GM10248 (cell line): ENCODE data around the gene STK38.
"Not testable (repeated sequence)": the region's sequence is repeated elsewhere in the genome, so short reads cannot be mapped to it uniquely, and the experiment has no call there.

ENCODE experiments used
- CTCF ChIA-PET: fragments of 300-600 bp; sonication (Branson Sonifier 250); formaldehyde crosslinking; extraction: SDS; loops from one replicate; lab custom pipeline; 2021; ENCODE audit warnings: antibody characterized with exemption; lab: Yijun Ruan, JAX
- POLR2A ChIA-PET: fragments of 350-650 bp; sonication (Branson Sonifier 250); formaldehyde crosslinking; extraction: SDS; loops from one replicate; lab custom pipeline; 2020; ENCODE audit warnings: antibody characterized with exemption; lab: Yijun Ruan, JAX
- DNase-seq: peaks from one replicate; pipeline ENCODE4 v3.0.0; 2012; ENCODE audit errors: extremely low spot score
- TF ChIP-seq, protein P1 (sequence below): IDR thresholded peaks from 2 replicates; pipeline ENCODE4 v1.5.1; 2012; ENCODE audit warnings: mild to moderate bottlenecking, low read depth; ENCODE audit errors: extremely low read depth, missing control alignments, control extremely low read depth

Gene STK38

DNA sequence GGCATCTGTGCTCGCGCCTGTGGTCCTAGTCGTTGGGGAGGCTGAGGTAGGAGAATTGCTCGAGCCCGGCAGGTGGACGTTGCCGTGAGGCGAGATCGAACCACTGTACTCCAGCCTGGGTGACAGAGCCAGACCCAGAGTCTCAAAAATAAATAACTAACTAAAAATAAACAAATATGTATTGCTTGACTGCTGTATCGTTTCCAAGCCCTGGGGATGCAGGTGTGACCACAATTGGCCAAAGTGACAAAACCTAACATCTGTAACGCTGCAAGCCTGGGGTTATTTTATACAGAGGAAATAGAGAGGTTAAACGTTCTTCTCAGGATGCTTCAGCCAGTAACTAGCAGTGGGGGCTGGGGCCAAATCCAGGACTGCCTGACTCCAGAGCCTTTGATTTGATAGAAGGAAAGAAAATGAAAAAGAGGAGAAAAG, 45.0 kb upstream of the STK38 start:
- CTCF ChIA-PET, result interaction anchor here (1.3 to 1.8 kb wide), 2 partner anchors 13 to 27 kb away, joined by 3 to 5 read pairs; no protein-coding TSS in a partner anchor
- peak; percentile 65 for DNase-seq
- POLR2A ChIA-PET, result no interaction called here
- TF ChIP-seq, protein P1, sequence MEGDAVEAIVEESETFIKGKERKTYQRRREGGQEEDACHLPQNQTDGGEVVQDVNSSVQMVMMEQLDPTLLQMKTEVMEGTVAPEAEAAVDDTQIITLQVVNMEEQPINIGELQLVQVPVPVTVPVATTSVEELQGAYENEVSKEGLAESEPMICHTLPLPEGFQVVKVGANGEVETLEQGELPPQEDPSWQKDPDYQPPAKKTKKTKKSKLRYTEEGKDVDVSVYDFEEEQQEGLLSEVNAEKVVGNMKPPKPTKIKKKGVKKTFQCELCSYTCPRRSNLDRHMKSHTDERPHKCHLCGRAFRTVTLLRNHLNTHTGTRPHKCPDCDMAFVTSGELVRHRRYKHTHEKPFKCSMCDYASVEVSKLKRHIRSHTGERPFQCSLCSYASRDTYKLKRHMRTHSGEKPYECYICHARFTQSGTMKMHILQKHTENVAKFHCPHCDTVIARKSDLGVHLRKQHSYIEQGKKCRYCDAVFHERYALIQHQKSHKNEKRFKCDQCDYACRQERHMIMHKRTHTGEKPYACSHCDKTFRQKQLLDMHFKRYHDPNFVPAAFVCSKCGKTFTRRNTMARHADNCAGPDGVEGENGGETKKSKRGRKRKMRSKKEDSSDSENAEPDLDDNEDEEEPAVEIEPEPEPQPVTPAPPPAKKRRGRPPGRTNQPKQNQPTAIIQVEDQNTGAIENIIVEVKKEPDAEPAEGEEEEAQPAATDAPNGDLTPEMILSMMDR, result no peak

DNA sequence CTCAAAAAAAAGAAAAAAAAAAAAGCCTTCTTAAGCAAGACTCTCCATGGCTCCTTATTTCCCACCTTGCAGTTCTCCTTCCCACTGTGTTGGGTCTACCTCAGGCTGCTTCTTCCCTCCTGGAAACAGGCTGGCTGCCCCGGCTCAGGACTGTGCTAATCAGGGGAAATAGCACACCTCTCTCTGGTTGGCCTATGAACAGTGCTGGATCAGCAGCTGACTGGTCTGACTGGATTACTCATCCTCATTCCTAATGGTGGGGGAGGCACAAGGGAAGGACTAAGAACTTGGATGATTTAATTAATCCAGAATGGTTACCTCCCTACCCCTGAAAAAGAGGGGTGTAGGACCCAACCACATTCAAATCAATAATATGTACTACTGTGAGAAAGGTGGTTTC, 43.0 kb upstream of the STK38 start:
- TF ChIP-seq, protein P1, result no peak
- ChIA-PET POLR2A (interaction anchor here (0.7 kb wide), 1 partner anchor 162 kb away, joined by 3 read pairs; no protein-coding TSS in a partner anchor), CTCF (no interaction called here)
- no peak for DNase-seq

DNA sequence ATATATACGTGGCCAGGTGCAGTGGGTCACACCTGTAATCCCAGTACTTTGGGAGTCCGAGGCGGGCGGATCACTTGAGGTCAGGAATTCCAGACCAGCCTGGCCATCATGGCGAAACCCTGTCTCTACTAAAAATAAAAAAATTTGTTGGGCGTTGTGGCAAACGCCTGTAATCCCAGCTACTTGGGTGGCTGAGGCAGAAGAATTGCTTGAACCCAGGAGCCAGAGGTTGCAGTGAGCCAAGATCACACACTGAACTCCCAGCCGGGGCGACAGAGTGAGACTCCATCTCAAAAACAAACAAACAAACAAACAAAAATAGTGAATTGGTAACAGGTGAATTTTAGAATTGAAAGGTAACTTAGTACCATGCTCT, 41.7 kb upstream of the STK38 start:
- POLR2A ChIA-PET, DNase-seq, CTCF ChIA-PET: not testable (repeated sequence)

DNA sequence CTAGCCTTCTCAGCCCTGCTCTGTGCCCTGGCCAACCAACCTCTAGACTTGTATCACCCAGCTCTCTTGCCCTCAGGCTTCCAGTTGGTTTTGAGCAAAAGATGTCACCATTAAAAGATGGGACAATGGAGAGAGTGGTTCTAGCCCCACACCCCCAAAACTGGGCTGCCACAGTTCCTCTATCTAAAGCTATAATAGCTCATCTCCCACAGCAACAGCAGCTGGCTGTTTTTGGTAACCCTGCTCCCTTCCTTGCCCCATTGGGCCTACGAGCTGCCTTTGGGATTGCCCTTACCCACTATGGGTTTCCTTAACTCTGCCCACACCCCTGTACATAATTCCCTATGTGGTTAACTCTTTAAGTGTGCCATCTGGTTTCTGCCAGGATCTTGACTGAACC, 39.3 kb upstream of the STK38 start:
- DNase-seq, result no peak
- TF ChIP-seq, protein P1, result no peak
- POLR2A ChIA-PET, result no interaction called here
- CTCF ChIA-PET, result no interaction called here

DNA sequence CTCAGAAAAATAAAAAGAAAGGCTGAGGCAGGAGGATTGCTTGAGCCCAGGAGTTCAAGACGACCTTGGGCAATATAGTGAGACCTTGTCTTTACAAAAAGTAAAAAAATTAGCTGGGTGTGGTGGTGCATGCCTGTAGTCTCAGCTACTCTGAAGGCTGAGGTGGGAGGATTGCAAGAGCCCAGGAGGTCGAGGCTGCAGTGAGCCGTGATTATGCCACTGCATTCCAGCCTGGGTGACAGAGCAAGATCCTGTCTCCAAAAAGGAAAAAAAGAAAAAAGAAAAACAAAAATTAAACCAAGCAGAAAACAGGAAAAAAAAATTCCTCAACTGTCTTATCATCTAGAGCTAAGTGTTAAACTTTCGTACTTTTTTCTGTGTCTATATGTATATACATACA, 34.4 kb upstream of the STK38 start:
- TF ChIP-seq, protein P1, result no peak
- DNase-seq, result no peak
- POLR2A ChIA-PET, result interaction anchor here (0.8 kb wide), 1 partner anchor 28 kb away, joined by 4 read pairs; no protein-coding TSS in a partner anchor
- CTCF ChIA-PET, result interaction anchor here (0.9 to 1.5 kb wide), 3 partner anchors 38 to 158 kb away, joined by 3 to 4 read pairs (median 3); no protein-coding TSS in a partner anchor

DNA sequence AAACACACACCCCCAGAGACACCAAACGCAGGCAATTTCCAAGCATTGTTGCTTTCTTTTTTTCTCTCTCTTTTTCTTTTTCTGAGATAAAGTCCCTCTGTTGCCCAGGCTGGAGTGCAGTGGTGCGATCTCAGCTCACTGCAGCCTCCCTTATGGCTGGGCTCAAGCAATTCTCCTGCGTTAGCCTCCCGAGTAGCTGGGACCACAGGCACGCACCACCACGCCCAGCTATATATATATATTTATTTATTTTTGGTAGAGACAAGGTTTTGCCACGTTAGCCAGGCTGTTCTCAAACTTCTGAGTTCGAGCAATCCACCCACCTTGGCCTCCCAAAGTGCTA, 32.9 kb upstream of the STK38 start:
- no peak for DNase-seq
- POLR2A ChIA-PET, result no interaction called here
- CTCF ChIA-PET, result interaction anchor here (1.1 to 1.7 kb wide), 5 partner anchors 14 to 179 kb away, joined by 4 to 8 read pairs (median 4); no protein-coding TSS in a partner anchor
- TF ChIP-seq, protein P1, result no peak

DNA sequence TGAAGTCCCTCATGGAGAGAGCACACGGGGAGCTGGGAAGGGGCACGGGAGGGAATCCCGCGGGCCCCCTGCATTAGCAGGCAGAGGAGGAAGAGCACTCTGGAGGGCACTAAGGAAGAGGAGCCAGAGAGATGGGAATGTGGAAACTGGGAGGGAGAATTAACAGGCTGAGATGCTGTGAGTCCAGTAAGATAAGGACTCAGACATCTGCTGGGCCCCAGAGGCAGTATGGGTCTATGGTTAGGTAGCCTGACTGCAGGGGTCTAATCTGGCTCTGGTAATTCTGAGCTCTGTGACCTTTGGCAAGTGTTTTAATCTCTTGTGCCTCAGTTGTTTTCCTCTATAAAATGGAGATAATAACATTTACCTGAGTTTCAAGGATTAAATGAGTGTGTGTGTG, 31.2 kb upstream of the STK38 start:
- DNase-seq, result no peak
- TF ChIP-seq, protein P1, result no peak
- POLR2A ChIA-PET, result no interaction called here
- CTCF ChIA-PET, result interaction anchor here (1.2 to 1.6 kb wide), 3 partner anchors 9 to 307 kb away, joined by 3 to 8 read pairs (median 5); partner anchors contain the start of gene C6orf89
